GM18505 (cell line): ENCODE results near the gene CDHR1.

Experiments used
- ATAC-seq: cut with Tn5 transposase; IDR thresholded peaks from one replicate; pipeline ENCODE4 v1.9.1; 2021; ENCODE audit not compliant: unreplicated experiment
- POLR2A ChIP-seq: IDR thresholded peaks from 4 replicates; pipeline ENCODE4 v1.6.1; 2011; ENCODE audit warnings: borderline replicate concordance; ENCODE audit not compliant: insufficient read depth, insufficient read length; ENCODE audit errors: extremely low read depth

Gene CDHR1

DNA sequence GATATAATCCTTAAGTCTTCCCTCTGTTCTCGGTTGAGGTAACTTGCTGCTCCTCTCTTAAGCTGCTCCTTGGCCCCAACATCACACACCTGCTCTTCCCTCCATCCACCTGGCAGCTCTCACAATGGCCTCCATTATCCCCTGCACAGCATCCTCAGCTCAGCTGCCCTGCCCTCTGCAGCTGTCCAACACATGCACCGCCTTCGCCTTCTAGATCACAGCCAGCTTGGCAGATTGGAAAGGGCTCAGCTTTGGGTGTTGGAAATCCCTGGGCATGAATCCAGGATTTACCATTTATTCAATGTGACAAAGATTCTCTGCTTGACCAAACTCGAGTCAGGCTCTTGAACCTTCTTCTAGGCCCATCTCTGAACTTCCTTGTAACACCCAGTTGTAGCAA, 71.1 kb downstream of the CDHR1 start:
- no peak for TF ChIP-seq POLR2A
- no peak for ATAC-seq

DNA sequence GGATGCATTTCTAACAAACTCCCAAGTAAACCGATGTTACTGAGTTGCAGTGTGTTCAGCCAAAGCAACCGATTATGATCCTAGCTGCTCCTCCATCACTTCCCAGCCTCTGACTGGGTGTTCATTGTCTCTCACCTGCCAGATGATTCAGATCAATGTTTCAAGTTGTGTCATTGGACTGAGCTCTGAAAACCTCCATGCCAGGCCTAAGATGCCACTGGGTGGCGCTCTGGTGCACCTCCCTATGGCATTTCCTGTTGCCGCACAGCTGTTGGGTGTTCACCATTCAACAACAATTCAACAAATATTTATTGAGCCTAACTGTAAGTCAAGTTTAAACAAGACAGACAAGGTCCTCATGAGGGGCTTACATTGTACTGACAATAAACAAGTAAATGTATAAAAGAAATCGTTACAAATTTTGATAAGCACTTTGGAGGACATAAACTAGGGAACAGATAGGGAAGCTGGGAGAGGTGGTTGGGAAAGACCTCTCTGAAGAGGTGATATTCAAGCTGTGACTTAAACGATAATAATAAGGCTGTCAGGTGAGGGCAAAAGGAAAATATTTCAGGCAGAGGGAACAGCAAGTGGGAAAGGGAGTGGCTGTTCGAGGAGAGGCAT, 73.3 kb downstream of the CDHR1 start:
- ATAC-seq, result peak; percentile 53
- TF ChIP-seq POLR2A, result no peak

DNA sequence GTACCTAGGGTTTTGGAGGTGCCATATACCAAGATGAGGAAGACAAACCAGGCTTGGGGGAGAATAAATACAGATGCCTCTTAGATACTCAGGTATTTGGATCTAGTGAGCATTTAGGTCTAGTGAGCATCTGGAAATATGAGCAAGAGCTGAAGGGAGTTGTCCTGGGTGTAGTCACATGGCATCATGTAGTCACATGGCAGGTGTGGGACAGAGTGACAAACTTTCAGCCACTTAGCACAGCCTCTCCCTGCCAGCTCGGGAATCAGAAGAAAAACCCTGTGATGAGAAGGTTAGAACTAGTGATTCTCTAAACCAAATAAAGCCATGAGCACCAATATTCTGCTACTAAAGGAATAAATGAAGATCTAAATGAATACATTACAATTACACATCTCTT, 74.8 kb downstream of the CDHR1 start:
- TF ChIP-seq POLR2A, result no peak
- ATAC-seq, result no peak
